GM19324 (cell line): ENCODE measurements around the gene ABCA6.
"Not testable (repeated sequence)": the region's sequence is repeated elsewhere in the genome, so short reads cannot be mapped to it uniquely, and the experiment has no call there.

Source experiments
- ATAC-seq: cut with Tn5 transposase; IDR thresholded peaks from one replicate; pipeline ENCODE4 v1.9.1; 2021; ENCODE audit warnings: mild to moderate bottlenecking, moderate library complexity; ENCODE audit not compliant: unreplicated experiment, low FRiP score

ABCA6 gene

GRCh38 chr17:69082696-69083095 is 59.0 kb downstream of the ABCA6 start:
- ATAC-seq, result no peak

- ATAC-seq, result no peak
Observed at GRCh38 chr17:69078864-69079263, 62.8 kb downstream of the ABCA6 start.

GRCh38 chr17:69075823-69076222 is 65.9 kb downstream of the ABCA6 start:
- ATAC-seq, result no peak

GRCh38 chr17:69073392-69073791 is 68.3 kb downstream of the ABCA6 start:
- not testable (repeated sequence) for ATAC-seq

GRCh38 chr17:69072803-69073256 is 68.9 kb downstream of the ABCA6 start:
- not testable (repeated sequence) for ATAC-seq

- ATAC-seq, result not testable (repeated sequence)
Observed at GRCh38 chr17:69071233-69071586, 70.5 kb downstream of the ABCA6 start.

GRCh38 chr17:69070378-69071232 is 71.1 kb downstream of the ABCA6 start:
- ATAC-seq, result not testable (repeated sequence)

- no peak for ATAC-seq
Observed at GRCh38 chr17:69069226-69069750, 72.4 kb downstream of the ABCA6 start.

GRCh38 chr17:69067274-69068047 is 74.2 kb downstream of the ABCA6 start:
- no peak for ATAC-seq

GRCh38 chr17:69066482-69066881 is 75.2 kb downstream of the ABCA6 start:
- ATAC-seq, result no peak

- no peak for ATAC-seq
Observed at GRCh38 chr17:69065113-69065512, 76.6 kb downstream of the ABCA6 start.

GRCh38 chr17:69064476-69064875 is 77.2 kb downstream of the ABCA6 start:
- ATAC-seq, result no peak

- ATAC-seq, result no peak
Observed at GRCh38 chr17:69064001-69064400, 77.7 kb downstream of the ABCA6 start.

GRCh38 chr17:69062860-69063581 is 78.7 kb downstream of the ABCA6 start:
- ATAC-seq, result no peak

- ATAC-seq, result no peak
Observed at GRCh38 chr17:69061721-69062556, 79.8 kb downstream of the ABCA6 start.

GRCh38 chr17:69060822-69061221 is 80.9 kb downstream of the ABCA6 start, which contains the start of gene ABCA9:
ABCA9 (minus strand) TSS chr17:69060927; CDS start chr17:69051126, 9,801 bp downstream.
- no peak for ATAC-seq

- no peak for ATAC-seq
Observed at GRCh38 chr17:69059458-69060175, 82.1 kb downstream of the ABCA6 start.

- ATAC-seq, result no peak
Observed at GRCh38 chr17:69058165-69058564, 83.5 kb downstream of the ABCA6 start.

GRCh38 chr17:69057280-69057679 is 84.4 kb downstream of the ABCA6 start:
- no peak for ATAC-seq
